GM19455 (cell line): ENCODE measurements around the gene BHLHA15.

Experiments
- ATAC-seq: cut with Tn5 transposase; IDR thresholded peaks from one replicate; pipeline ENCODE4 v1.9.1; 2021; ENCODE audit not compliant: unreplicated experiment

BHLHA15 gene

GRCh38 chr7:98240961-98241673 is 29.9 kb downstream of the BHLHA15 start:
- ATAC-seq = no peak

- ATAC-seq = no peak
These were observed 30.5 kb downstream of the BHLHA15 start for GRCh38 chr7:98241674-98242241.

- ATAC-seq = no peak
These were observed 31.1 kb downstream of the BHLHA15 start for GRCh38 chr7:98242342-98242741.

- ATAC-seq = no peak
These were observed 31.7 kb downstream of the BHLHA15 start for GRCh38 chr7:98242934-98243333.

GRCh38 chr7:98244871-98245270 is 33.6 kb downstream of the BHLHA15 start:
- ATAC-seq = no peak

- no peak for ATAC-seq
These were observed 36.9 kb downstream of the BHLHA15 start for GRCh38 chr7:98248156-98248555.

GRCh38 chr7:98249106-98249505 is 37.9 kb downstream of the BHLHA15 start:
- no peak for ATAC-seq

- no peak for ATAC-seq
These were observed 39.5 kb downstream of the BHLHA15 start for GRCh38 chr7:98250789-98251188.

GRCh38 chr7:98251231-98251600 is 40.0 kb downstream of the BHLHA15 start:
- peak; percentile 30 for ATAC-seq

- peak; percentile 97 for ATAC-seq
These were observed 40.6 kb downstream of the BHLHA15 start, which contains the start of gene TECPR1 for GRCh38 chr7:98251601-98252424. TECPR1 (minus strand) TSS chr7:98252232; CDS start chr7:98246146, 6,086 bp downstream.

- peak; percentile 21 for ATAC-seq
These were observed 41.3 kb downstream of the BHLHA15 start for GRCh38 chr7:98252425-98253054.

- no peak for ATAC-seq
These were observed 43.3 kb downstream of the BHLHA15 start for GRCh38 chr7:98254516-98254915.

- ATAC-seq = no peak
These were observed 43.8 kb downstream of the BHLHA15 start for GRCh38 chr7:98254951-98255610.

GRCh38 chr7:98256431-98256830 is 45.2 kb downstream of the BHLHA15 start:
- no peak for ATAC-seq

GRCh38 chr7:98257701-98258100 is 46.5 kb downstream of the BHLHA15 start:
- no peak for ATAC-seq
